K562 (cell line): ENCODE results near the gene TFDP3. TPM values are rescaled to one million over a fixed set of nuclear protein-coding genes. Genes with fewer than 3 reads are reported as not detected.

Source experiments
- ATAC-seq: fragments of 200-7000 bp; cut with Tn5 transposase; 3 replicates; pipeline ENCODE4 v1.9.1; 2020; ENCODE audit warnings: moderate library complexity
- BruUV-seq: library from RNA; stranded (reverse); fragments of 400-500 nt; replicated peaks from 2 replicates; lab custom pipeline; 2021; lab: Mats Ljungman, UMichigan
- CTCF ChIA-PET: fragments of 300-600 bp; formaldehyde crosslinking; extraction: SDS; loops from one replicate; lab custom pipeline; 2021; ENCODE audit warnings: low intra/inter-chr PET ratio; lab: Yijun Ruan, JAX
- POLR2A ChIA-PET: fragments of 300-600, 350-650 bp; sonication (Branson Sonifier 250); formaldehyde crosslinking; extraction: SDS; loops from one replicate; lab custom pipeline; 2021; ENCODE audit warnings: antibody characterized with exemption, inconsistent platforms; lab: Yijun Ruan, JAX
- DNase-seq, 4 experiments: peaks; one replicate each; pipeline versions ENCODE4 v3.0.0 to v3.0.0-alpha.2; 2011 to 2018; ENCODE audit warnings: low spot score in 3 of 4, mixed read lengths in 3 of 4; ENCODE audit errors: extremely low read depth in 1 of 4
- FAIRE-seq: peaks from 2 replicates; lab custom pipeline; 2011; peaks lifted over from hg19 to GRCh38; lab: Jason Lieb, UNC
- H2AFZ ChIP-seq: 2 replicates; pipeline ENCODE4 v1.6.0; 2011; ENCODE audit warnings: low read depth, low read length, control low read depth, inconsistent platforms
- H3K27ac ChIP-seq: fragments of 200-600 bp; 3 replicates; pipeline ENCODE4 v1.8.0; 2011; ENCODE audit warnings: low read depth, mild to moderate bottlenecking, control low read depth, inconsistent platforms, low read length, moderate library complexity, mixed read lengths; ENCODE audit errors: extremely low read depth
- H3K27me3 ChIP-seq, 2 experiments: fragments of 300-600 bp in 1 of 2; 2 replicates in 1 of 2; 3 replicates in 1 of 2; pipeline versions ENCODE4 v1.6.0 to v1.8.0; 2011; ENCODE audit warnings: inconsistent platforms in 2 of 2, low read length in 2 of 2, mild to moderate bottlenecking in 1 of 2, mixed read lengths in 1 of 2, moderate library complexity in 1 of 2; ENCODE audit not compliant: control insufficient read depth in 2 of 2, insufficient read depth in 2 of 2
- H3K36me3 ChIP-seq: fragments of 300-600 bp; 3 replicates; pipeline ENCODE4 v1.8.0; 2011; ENCODE audit warnings: mild to moderate bottlenecking, low read length, inconsistent platforms; ENCODE audit not compliant: control insufficient read depth, insufficient read depth
- H3K4me1 ChIP-seq, 2 experiments: fragments of 200-600 bp in 1 of 2; replicated peaks in 1 of 2; 2 replicates in 1 of 2; 3 replicates in 1 of 2; pipeline versions ENCODE4 v1.5.1 to v1.8.0; 2011; ENCODE audit warnings: inconsistent platforms in 2 of 2, low read length in 2 of 2, mild to moderate bottlenecking in 1 of 2, mixed read lengths in 1 of 2, moderate library complexity in 1 of 2; ENCODE audit not compliant: control insufficient read depth in 2 of 2, insufficient read depth in 2 of 2
- H3K4me2 ChIP-seq: 2 replicates; pipeline ENCODE4 v1.6.1; 2011; ENCODE audit warnings: low read length, control low read depth, inconsistent platforms, mixed read lengths; ENCODE audit not compliant: insufficient read depth
- H3K4me3 ChIP-seq: fragments of 200-600 bp; sonication (generic), shearing (Covaris generic); 2 replicates; pipeline ENCODE4 v1.5.1; 2016; ENCODE audit warnings: control low read depth, inconsistent platforms
- H3K79me2 ChIP-seq: fragments of 200-600 bp; 3 replicates; pipeline ENCODE4 v1.8.0; 2011; ENCODE audit warnings: low read length, inconsistent platforms; ENCODE audit not compliant: control insufficient read depth, insufficient read depth
- H3K9ac ChIP-seq, 2 experiments: 2 replicates each; pipeline versions ENCODE4 v1.6.0 to v1.6.1; 2011; ENCODE audit warnings: low read depth in 2 of 2, low read length in 2 of 2, control low read depth in 1 of 2, inconsistent platforms in 1 of 2, mild to moderate bottlenecking in 1 of 2, mixed read lengths in 1 of 2; ENCODE audit not compliant: insufficient read depth in 1 of 2
- H3K9me1 ChIP-seq: one replicate; pipeline ENCODE4 v1.6.0; 2011; ENCODE audit warnings: inconsistent platforms, mild to moderate bottlenecking, low read length, moderate library complexity; ENCODE audit not compliant: control insufficient read depth, insufficient read depth
- H3K9me3 ChIP-seq: replicated peaks from 2 replicates; pipeline ENCODE4 v1.5.1; 2011; ENCODE audit warnings: low read depth, low read length, inconsistent platforms; ENCODE audit not compliant: control insufficient read depth, insufficient read depth
- H4K20me1 ChIP-seq: replicated peaks from 2 replicates; pipeline ENCODE4 v1.6.1; 2011; ENCODE audit warnings: low read length, inconsistent platforms, mixed read lengths; ENCODE audit not compliant: control insufficient read depth, insufficient read depth
- ARID3B ChIP-seq: fragments of 250-450 bp; sonication (Bioruptor Pico); IDR thresholded peaks from 2 replicates; pipeline ENCODE4 v1.4.0; 2020; ENCODE audit warnings: borderline replicate concordance
- BRCA1 ChIP-seq, 2 experiments: fragments of 450-650 bp in 1 of 2; sonication (generic) in 1 of 2; formaldehyde crosslinking in 1 of 2; IDR thresholded peaks; 2 replicates each; pipeline versions ENCODE4 v1.5.0 to v1.6.1; 2017 to 2020; ENCODE audit warnings: mild to moderate bottlenecking in 1 of 2, missing genetic modification reagents in 1 of 2
- DNMT1 ChIP-seq: fragments of 450-650 bp; IDR thresholded peaks from 2 replicates; pipeline ENCODE4 v1.6.1; 2016; ENCODE audit warnings: antibody characterized with exemption, mild to moderate bottlenecking
- EHMT2 ChIP-seq: fragments of 450-650 bp; IDR thresholded peaks from 2 replicates; pipeline ENCODE4 v1.6.1; 2018; ENCODE audit warnings: antibody characterized with exemption
- NUFIP1 ChIP-seq: fragments of 450-650 bp; IDR thresholded peaks from 2 replicates; pipeline ENCODE4 v1.6.1; 2018; ENCODE audit not compliant: partially characterized antibody
- PHB ChIP-seq: fragments of 250-450 bp; sonication (Bioruptor Pico); IDR thresholded peaks from 2 replicates; pipeline ENCODE4 v1.5.0; 2021
- SMARCA5 ChIP-seq: fragments of 450-650 bp; IDR thresholded peaks from 2 replicates; pipeline ENCODE4 v1.6.1; 2016
- SMARCB1 ChIP-seq: IDR thresholded peaks from 2 replicates; pipeline ENCODE4 v1.6.1; 2011; ENCODE audit warnings: improper control_type of control experiment, low read depth; ENCODE audit not compliant: insufficient read length
- TRIM24 ChIP-seq, 2 experiments: fragments of 450-650 bp; IDR thresholded peaks; 2 replicates each; pipeline ENCODE4 v1.6.1; 2016
- XRCC4 ChIP-seq: IDR thresholded peaks from one replicate; pipeline ENCODE4 v1.6.1; 2011; ENCODE audit not compliant: insufficient read depth, insufficient read length; ENCODE audit errors: extremely low read depth
- ZNF239 ChIP-seq: fragments of 250-450 bp; sonication (Bioruptor Pico); IDR thresholded peaks from 2 replicates; pipeline ENCODE4 v1.4.0; 2020; ENCODE audit warnings: mild to moderate bottlenecking
- ZNF3 ChIP-seq: fragments of 250-450 bp; sonication (Bioruptor Pico); IDR thresholded peaks from 2 replicates; pipeline ENCODE4 v1.5.0; 2021; ENCODE audit warnings: mild to moderate bottlenecking, moderate library complexity
- ZNF644 ChIP-seq: fragments of 200-800 bp; sonication (Bioruptor generic); IDR thresholded peaks from 2 replicates; pipeline ENCODE4 v1.6.1; 2016; ENCODE audit warnings: low read depth, missing genetic modification characterization, missing compliant biosample characterization
- ZNF668 ChIP-seq: fragments of 250-450 bp; sonication (Bioruptor Pico); IDR thresholded peaks from 2 replicates; pipeline ENCODE4 v1.8.0; 2022; ENCODE audit warnings: mild to moderate bottlenecking, inconsistent platforms
- WGBS: fragments of 100-300 bp; shearing (Covaris generic); methylation state at CpG from one replicate; pipeline ENCODE4 v1.1.6; 2016; ENCODE audit warnings: low coverage, mixed read lengths; ENCODE audit not compliant: insufficient coverage; ENCODE audit errors: missing lambda C conversion rate; 5-methylcytosine and 5-hydroxymethylcytosine counted together
- in situ Hi-C: fragments of 300-500 bp; cut with MboI; formaldehyde crosslinking; loops from 4 replicates; pipeline ENCODE4 v1.15.0; 2018; ENCODE audit warnings: inconsistent platforms, mixed read lengths
- intact Hi-C: fragments of 100-400 bp; cut with micrococcal nuclease; formaldehyde crosslinking; loops from 2 replicates; pipeline ENCODE4 v1.14.2; 2022
- polyA plus RNA-seq, 8 experiments: library from polyadenylated mRNA; depleted of rRNA in 4 of 8; stranded (reverse) in 5 of 8; unstranded in 3 of 8; fragments of >200 nt; fragmentation: Nextera tagmentation in 2 of 8; fragmentation: Illumina TruSeq in 1 of 8; extraction: Ambion mirVana in 2 of 8; extraction: Trizol in 1 of 8; gene quantifications; 2 replicates each; pipeline versions ENCODE4 v1.2.1 to v1.2.3, GENCODE V29; 2011 to 2014; ENCODE audit warnings: inconsistent platforms in 1 of 8, missing spikeins in 1 of 8
- total RNA-seq, 7 experiments: library from RNA; depleted of rRNA in 6 of 7; stranded (reverse); fragments of >200 nt in 6 of 7; fragmentation: Illumina TruSeq in 2 of 7; extraction: Trizol in 2 of 7; gene quantifications; 2 replicates each; pipeline versions ENCODE4 v1.2.1 to v1.2.3, GENCODE V29; 2011 to 2021; ENCODE audit warnings: low replicate concordance in 1 of 7
- TF ChIP-seq, protein P1 (sequence below): fragments of 250-450 bp; sonication (Bioruptor Pico); IDR thresholded peaks from 2 replicates; pipeline ENCODE4 v1.4.0; 2020; ENCODE audit warnings: mild to moderate bottlenecking
- TF ChIP-seq, protein P2 (sequence below): IDR thresholded peaks from 2 replicates; pipeline ENCODE4 v1.6.1; 2012; ENCODE audit warnings: low read depth, low read length, improper control_type of control experiment, borderline replicate concordance
- TF ChIP-seq, protein P3 (sequence below): fragments of 150-350 bp; IDR thresholded peaks from 2 replicates; pipeline ENCODE4 v1.6.1; 2014; ENCODE audit warnings: low read depth, mild to moderate bottlenecking, low read length, borderline replicate concordance

Gene TFDP3
- total and polyA plus RNA-seq, 9 of the 15 experiments (the other 6 are each of a cell fraction or from before 2014, with no cell fraction given) = 0.09 to 0.25 (median 0.12) TPM; not detected in 5

DNA sequence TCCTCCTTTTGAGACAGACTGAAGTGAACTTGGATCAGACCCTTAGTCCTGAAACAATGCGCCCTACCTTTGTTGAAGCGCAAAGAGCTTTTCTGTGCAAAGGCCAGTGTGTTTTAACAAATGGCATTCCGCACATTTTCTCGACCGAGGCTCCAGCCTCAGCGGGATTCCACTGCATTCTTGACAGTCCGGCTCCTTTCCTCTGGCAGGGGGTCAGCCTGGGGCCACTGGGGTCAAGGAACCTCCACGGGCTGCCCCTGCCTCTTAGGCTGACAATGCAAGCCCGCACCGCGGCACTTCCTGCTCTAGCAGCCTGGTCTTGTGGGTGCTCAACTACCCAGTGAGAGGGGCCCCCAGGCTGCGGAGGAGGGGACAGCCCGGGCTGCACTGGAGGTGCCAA lies 47.2 kb upstream of the TFDP3 start:
- CTCF ChIA-PET = no interaction called here
- H3K27me3 ChIP-seq = no peaks in the 10 kb centered on the region
- H2AFZ ChIP-seq = no peak overlapping the region
- H3K4me1 ChIP-seq = no peaks in the 10 kb centered on the region
- no peaks in the 10 kb centered on the region for H3K36me3 ChIP-seq
- H3K9me3 ChIP-seq = no peaks in the 10 kb centered on the region
- no TSS peak for BruUV-seq
- no peak overlapping the region for H3K27ac ChIP-seq
- POLR2A ChIA-PET = no interaction called here
- DNase-seq = no peak
- in situ Hi-C loops = no loop called here
- no peaks in the 10 kb centered on the region for H3K9me1 ChIP-seq
- no peak for ATAC-seq
- no peak overlapping the region for H3K4me2 ChIP-seq
- H3K4me3 ChIP-seq = no peak overlapping the region
- WGBS = 2% methylated on average over 6 of the region's 13 CpGs
- no peaks in the 10 kb centered on the region for H4K20me1 ChIP-seq
- H3K9ac ChIP-seq = no peak overlapping the region
- FAIRE-seq = no peak
- H3K79me2 ChIP-seq = no peaks in the 10 kb centered on the region
- intact Hi-C loops = no loop called here
- TF ChIP-seq, protein P1, sequence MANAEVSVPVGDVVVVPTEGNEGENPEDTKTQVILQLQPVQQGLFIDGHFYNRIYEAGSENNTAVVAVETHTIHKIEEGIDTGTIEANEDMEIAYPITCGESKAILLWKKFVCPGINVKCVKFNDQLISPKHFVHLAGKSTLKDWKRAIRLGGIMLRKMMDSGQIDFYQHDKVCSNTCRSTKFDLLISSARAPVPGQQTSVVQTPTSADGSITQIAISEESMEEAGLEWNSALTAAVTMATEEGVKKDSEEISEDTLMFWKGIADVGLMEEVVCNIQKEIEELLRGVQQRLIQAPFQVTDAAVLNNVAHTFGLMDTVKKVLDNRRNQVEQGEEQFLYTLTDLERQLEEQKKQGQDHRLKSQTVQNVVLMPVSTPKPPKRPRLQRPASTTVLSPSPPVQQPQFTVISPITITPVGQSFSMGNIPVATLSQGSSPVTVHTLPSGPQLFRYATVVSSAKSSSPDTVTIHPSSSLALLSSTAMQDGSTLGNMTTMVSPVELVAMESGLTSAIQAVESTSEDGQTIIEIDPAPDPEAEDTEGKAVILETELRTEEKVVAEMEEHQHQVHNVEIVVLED (CRISPR knock-in tag) = no peak
- no peak for TF ChIP-seq TRIM24 (IDR thresholded peaks at IDR 0.05)
- no peak for TF ChIP-seq ARID3B (CRISPR knock-in tag)
- TF ChIP-seq SMARCA5 = no peak
- TF ChIP-seq, protein P2, sequence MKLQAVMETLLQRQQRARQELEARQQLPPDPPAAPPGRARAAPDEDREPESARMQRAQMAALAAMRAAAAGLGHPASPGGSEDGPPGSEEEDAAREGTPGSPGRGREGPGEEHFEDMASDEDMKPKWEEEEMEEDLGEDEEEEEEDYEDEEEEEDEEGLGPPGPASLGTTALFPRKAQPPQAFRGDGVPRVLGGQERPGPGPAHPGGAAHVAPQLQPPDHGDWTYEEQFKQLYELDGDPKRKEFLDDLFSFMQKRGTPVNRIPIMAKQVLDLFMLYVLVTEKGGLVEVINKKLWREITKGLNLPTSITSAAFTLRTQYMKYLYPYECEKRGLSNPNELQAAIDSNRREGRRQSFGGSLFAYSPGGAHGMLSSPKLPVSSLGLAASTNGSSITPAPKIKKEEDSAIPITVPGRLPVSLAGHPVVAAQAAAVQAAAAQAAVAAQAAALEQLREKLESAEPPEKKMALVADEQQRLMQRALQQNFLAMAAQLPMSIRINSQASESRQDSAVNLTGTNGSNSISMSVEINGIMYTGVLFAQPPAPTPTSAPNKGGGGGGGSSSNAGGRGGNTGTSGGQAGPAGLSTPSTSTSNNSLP = no peak
- no peak for TF ChIP-seq EHMT2
- TF ChIP-seq PHB (CRISPR knock-in tag) = no peak
- no peak for TF ChIP-seq ZNF644 (tag)
- TF ChIP-seq ZNF668 (CRISPR knock-in tag) = no peak
- no peak for TF ChIP-seq XRCC4
- no peak for TF ChIP-seq ZNF3 (CRISPR knock-in tag)
- TF ChIP-seq SMARCB1 = no peak
- TF ChIP-seq NUFIP1 = no peak
- no peak for TF ChIP-seq DNMT1
- TF ChIP-seq BRCA1 (IDR thresholded peaks at IDR 0.05) = no peak
- no peak for TF ChIP-seq BRCA1 (CRISPR knock-in tag; IDR thresholded peaks at IDR 0.05)
- TF ChIP-seq ZNF239 (CRISPR knock-in tag) = no peak
- TF ChIP-seq, protein P3, sequence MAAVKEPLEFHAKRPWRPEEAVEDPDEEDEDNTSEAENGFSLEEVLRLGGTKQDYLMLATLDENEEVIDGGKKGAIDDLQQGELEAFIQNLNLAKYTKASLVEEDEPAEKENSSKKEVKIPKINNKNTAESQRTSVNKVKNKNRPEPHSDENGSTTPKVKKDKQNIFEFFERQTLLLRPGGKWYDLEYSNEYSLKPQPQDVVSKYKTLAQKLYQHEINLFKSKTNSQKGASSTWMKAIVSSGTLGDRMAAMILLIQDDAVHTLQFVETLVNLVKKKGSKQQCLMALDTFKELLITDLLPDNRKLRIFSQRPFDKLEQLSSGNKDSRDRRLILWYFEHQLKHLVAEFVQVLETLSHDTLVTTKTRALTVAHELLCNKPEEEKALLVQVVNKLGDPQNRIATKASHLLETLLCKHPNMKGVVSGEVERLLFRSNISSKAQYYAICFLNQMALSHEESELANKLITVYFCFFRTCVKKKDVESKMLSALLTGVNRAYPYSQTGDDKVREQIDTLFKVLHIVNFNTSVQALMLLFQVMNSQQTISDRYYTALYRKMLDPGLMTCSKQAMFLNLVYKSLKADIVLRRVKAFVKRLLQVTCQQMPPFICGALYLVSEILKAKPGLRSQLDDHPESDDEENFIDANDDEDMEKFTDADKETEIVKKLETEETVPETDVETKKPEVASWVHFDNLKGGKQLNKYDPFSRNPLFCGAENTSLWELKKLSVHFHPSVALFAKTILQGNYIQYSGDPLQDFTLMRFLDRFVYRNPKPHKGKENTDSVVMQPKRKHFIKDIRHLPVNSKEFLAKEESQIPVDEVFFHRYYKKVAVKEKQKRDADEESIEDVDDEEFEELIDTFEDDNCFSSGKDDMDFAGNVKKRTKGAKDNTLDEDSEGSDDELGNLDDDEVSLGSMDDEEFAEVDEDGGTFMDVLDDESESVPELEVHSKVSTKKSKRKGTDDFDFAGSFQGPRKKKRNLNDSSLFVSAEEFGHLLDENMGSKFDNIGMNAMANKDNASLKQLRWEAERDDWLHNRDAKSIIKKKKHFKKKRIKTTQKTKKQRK = no peak
